NB4 (cell line): ENCODE data around the gene FTO.

Experiments used
- MAX ChIP-seq: IDR thresholded peaks from 2 replicates; pipeline ENCODE4 v1.6.1; 2011; ENCODE audit warnings: low read depth, low read length
- POLR2A ChIP-seq: IDR thresholded peaks from 2 replicates; pipeline ENCODE4 v1.6.1; 2011; ENCODE audit warnings: mild to moderate bottlenecking; ENCODE audit not compliant: insufficient read length; ENCODE audit errors: extremely low read depth
- TF ChIP-seq, protein P1 (sequence below): IDR thresholded peaks from one replicate; pipeline ENCODE4 v1.5.1; 2012; ENCODE audit warnings: low read depth, low read length

DNA sequence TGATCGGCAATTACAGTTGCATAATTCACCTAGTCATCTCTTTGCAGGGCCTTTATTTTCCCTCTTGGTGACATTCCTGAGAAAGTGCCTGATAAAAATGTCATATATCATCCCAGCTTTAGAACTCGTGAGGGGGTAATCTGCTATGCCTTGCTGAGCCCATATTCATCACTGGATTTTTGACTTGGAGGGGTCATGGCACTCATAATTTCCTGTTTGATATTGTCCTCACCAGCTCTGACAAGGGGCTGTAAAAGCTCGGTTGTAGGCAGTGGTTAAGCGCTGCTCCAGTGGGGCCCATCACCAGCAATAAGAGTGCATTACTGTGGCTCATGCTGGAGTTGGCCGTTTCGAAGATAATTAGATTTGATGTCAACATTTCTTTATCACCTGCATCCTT, 355.4 kb downstream of the FTO start:
- TF ChIP-seq, protein P1, sequence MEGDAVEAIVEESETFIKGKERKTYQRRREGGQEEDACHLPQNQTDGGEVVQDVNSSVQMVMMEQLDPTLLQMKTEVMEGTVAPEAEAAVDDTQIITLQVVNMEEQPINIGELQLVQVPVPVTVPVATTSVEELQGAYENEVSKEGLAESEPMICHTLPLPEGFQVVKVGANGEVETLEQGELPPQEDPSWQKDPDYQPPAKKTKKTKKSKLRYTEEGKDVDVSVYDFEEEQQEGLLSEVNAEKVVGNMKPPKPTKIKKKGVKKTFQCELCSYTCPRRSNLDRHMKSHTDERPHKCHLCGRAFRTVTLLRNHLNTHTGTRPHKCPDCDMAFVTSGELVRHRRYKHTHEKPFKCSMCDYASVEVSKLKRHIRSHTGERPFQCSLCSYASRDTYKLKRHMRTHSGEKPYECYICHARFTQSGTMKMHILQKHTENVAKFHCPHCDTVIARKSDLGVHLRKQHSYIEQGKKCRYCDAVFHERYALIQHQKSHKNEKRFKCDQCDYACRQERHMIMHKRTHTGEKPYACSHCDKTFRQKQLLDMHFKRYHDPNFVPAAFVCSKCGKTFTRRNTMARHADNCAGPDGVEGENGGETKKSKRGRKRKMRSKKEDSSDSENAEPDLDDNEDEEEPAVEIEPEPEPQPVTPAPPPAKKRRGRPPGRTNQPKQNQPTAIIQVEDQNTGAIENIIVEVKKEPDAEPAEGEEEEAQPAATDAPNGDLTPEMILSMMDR: no peak
- TF ChIP-seq MAX (no peak), POLR2A (no peak)
